Hindlimb muscle (tissue), 1 donor: ENCODE measurements around the gene TBX2. TPM values are rescaled to one million over a fixed set of nuclear protein-coding genes. Genes with fewer than 3 reads are reported as not detected.

Experiments used
- DNase-seq: peaks from one replicate; pipeline ENCODE4 v3.0.0-alpha.2; 2013
- polyA plus RNA-seq: library from polyadenylated mRNA; unstranded; fragments of 120-200 nt; gene quantifications from one replicate; pipeline ENCODE4 v1.2.1, GENCODE V29; 2013; ENCODE audit not compliant: insufficient read length

The TBX2 gene
- polyA plus RNA-seq, 1 donor, result 12.2 TPM

DNA sequence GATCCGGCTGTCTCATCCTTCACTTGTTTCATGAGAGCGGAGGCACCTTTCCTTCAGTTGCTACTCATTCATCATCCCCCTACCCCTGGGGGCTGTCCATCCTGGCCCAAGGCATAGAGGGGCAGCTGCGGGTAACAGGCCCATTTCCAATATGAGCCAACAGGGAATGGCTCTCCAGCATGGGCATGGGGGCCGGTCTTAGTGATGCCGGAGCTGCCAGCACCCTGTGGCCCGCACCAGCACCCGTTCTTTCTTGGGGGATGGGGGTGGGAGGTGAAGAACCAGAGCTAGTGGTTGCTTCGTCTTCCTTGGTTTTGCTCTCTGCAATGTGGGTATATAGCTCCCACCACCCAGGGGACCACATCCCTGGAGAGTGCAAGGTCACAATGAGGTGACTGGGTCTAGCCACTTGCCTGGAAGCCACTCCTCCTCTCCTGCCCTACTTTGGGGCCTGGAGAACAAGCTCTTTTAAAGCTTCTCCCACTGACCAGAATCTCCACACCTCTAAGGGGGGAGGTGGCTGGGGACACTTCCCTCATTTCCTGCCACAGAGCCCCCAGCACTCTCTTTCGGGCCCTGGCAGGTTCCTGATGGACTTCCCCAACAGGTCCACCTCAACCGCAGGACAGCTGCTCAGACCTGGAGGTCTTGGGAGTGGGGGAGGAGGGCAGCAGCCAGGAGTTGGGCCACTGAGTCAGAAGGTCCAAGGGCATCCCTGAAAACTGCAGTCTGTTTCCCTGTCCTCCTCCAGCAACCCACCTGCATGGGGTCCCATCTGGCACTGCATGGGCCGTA, 11.9 kb upstream of the TBX2 start:
- no peak for DNase-seq

DNA sequence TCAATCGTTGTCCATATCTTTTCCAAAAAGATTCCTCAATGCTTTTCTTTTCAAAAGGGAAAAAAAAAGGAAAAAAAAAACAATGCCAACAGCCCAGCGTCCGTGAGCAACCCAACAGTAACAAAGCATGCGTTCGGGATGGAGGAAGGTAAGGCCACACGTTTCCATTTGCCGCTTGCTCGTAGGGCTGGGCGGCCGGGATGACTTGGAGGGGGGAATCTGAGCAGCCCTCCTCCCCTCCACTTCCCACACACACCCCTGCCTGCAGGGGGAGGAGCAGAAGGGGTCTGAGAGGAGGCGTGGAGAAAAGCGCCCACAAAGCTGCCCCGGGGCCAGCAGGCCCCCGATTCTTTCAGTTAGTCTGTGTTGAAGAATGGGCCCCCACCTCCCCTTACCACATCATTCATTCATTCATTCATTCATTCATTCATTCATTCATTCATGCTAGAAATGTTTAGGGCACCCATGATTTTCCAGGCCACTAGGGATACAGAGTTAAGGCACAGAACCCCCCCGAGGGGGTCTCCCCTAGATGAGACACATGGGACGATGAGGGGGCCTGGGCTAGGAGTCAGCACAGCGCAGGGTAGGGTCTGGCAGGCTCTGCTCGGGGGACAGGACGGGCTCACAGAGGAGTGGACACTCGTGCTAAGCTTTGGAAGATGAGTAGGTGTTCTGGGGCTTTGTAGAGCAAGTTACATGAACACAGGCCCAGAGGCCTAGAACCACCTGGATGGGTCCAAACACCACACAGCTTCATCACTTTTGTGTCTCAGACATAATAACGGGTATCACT, 10.9 kb upstream of the TBX2 start:
- no peak for DNase-seq

DNA sequence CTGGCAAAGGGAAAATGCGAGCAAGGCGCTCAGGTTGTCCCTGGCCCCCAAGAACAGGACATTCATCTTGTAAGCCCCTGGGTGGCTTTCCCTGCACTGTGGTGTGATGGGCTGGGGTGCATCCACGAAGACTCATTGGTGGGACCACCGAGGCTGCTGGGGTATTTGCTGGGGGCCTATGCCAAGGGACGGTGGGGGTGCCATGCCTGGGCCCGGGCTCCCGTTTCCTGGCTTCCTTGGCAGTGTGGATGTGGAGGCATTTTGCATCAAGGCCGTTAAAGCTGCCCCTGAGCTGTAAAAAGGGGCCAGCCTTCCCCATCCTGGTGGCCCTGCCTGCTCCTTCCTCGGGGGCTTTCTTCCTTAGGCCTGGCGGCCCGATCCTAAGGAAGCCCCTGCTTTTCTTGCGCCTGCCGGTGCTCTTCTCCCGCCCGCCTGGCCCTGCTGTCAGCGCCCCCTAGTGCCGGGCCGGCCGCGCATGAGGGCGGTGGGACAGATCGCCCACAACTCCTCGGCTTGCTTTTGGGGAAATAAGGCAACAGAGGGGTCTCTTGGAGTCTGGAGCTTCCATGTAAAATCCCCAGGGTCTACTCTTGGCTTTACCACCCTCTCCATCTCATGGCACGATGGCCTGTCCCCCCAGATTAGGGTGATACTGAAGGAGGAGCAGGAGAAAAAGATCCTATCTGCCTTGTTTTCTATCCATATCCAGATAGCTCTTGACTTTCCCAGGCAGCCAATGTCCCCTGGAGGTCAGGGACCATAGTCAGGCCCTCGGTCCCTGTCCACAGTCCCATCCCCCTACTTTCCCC, 9.8 kb upstream of the TBX2 start:
- DNase-seq, result no peak

DNA sequence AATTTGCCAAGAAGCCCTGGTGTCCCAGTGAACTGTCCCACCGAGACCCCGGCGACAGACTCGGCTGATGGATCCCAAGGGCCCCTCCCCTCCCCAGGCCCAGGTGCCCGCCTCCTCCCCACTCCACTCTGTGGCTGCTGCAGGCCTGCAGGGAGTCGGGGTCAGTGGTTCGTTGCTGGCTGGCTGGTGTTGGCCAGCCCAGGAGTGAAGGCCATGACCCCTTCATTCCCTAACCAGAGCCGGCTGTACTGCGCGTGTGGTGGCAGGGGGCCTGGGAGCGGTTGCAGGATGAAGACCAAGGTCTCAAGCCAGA, 9.2 kb upstream of the TBX2 start:
- DNase-seq, result no peak

DNA sequence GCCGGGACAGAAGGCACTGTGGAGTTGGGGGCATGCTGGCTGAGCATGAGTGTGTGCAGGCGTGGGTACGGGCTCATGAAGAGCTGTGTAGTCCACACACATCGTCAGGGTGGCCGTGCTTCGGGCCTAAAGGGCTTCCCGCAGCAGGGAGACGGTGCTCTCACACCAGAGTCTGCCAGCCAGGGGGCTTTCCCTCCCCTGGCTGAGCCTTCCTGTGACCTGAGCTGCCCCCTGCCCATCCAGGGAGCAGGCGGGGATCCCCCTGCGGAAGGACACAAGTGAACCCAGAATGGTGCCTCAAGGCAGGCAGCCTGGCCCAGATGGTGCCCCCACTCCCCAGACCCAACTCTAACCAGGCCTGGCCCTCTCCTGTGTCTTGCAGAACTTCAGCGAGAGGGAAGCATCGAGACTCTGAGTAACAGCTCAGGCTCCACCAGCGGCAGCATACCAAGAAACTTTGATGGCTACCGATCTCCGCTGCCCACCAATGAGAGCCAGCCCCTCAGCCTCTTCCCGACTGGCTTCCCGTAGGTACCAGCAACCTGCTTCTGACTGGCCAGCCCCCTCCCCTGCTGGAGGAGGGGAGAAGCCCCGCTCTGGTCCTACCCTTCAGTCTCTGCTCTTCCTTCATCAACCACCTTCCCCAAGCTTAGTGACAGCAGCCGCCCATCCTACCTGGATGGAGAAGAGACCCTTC, 7.9 kb upstream of the TBX2 start:
- DNase-seq, result no peak

DNA sequence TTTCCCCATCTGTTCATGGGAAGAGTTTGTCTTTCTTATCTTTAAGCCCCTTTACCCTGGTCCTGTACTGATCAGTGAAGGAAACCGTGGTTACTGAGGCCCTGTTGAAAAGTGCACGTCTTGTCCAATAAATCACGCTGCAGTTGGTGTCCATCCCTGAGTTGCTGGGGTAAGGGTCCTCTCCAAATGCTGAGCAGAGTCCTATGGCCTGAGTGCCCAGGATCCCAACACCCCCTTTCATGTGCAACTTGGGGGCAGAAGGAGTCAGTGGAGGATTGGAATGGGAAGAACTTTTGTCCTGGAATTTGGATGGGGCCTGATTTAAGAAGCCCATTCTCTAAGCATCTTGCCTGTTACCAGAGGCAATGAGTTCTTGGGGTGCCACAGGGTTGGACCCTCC, 7.0 kb upstream of the TBX2 start:
- no peak for DNase-seq

DNA sequence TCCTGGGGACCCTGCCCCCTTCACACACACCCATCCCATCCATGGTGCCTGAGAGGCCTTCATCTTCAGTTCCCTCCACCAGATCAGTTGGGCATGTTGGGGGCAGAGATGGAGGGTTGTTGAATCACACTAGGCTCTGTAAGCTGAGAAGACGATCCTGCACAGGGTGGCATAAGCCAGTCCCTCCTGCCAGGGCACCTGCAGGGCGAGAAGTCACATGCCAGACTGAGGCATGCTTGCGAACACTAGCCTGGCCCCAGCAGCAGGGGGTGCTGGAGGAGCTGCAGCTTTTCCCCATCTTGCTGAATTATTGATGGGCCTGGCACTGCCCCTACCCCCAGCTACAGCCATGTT, 6.1 kb upstream of the TBX2 start:
- DNase-seq, result no peak

DNA sequence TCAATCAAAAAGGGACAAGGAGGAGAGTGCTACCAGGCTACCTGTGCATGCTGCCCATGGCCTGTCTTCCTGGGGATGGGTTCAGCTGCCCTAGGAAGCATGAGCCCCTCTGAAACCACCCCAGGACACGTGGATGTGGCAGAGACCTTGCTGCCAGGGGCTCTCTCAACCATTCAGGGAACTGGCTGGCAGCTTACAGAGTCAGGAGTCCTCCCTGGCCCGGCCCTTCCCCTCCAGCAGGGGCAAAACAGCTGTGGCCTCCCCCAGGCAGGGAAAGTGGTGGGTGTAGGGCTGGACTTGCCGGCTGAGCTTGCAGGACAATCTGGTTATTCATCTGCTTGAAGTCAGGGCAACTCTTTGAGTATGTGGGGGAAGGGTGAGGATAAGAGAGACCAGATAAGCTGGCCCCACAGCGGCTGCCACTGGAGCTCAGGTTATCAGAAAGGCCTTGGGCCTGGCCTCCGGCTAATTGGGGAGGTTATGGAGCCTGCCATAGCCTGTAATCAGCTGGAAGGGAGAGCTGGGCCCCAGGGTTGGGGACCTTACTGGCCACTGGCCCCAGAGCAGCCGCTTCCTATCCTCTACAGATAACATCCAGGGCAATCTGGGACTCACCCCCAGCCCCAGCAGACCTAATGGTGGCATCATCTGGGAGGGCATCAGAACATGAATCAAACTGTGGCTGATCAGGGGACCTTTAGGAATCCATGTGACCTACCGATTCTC, 5.6 kb upstream of the TBX2 start:
- DNase-seq, result no peak

DNA sequence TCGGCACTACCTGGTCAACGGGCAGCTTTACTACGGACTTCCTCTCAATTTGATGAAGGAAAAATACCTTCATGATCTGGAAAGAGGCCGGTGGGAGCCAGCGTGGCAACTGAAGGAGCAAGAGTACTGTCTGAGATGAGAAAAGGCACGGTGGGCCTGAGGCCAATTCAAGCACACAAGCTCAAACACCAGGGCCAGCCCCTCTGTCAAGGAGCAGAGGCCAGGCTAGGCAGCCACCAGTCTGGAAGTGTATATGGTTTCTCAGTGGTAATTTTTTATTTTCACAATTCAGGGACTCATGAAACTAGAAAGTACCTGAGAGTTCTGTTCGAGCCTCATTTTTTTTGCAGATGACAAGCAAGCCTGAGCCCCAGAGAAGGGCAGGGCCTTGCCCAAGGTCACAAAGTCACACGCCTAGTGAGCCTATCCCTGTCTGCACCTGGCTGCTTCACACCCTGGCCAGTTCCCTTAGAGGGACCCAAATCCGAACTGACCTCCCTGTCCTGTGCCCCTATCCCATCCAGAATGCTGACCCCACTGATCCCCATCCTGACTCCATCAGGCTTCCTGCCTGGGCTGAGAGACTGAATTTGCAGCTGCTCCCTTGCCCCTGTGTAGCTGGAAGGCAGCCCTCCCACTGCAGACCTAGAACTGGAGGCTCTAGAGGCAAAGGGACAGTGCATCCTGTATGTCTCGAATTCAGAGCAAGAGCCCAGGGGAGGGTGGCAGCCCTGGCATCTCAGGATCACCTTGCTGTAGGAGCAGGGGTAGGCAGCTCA, 4.8 kb upstream of the TBX2 start:
- DNase-seq, result no peak

DNA sequence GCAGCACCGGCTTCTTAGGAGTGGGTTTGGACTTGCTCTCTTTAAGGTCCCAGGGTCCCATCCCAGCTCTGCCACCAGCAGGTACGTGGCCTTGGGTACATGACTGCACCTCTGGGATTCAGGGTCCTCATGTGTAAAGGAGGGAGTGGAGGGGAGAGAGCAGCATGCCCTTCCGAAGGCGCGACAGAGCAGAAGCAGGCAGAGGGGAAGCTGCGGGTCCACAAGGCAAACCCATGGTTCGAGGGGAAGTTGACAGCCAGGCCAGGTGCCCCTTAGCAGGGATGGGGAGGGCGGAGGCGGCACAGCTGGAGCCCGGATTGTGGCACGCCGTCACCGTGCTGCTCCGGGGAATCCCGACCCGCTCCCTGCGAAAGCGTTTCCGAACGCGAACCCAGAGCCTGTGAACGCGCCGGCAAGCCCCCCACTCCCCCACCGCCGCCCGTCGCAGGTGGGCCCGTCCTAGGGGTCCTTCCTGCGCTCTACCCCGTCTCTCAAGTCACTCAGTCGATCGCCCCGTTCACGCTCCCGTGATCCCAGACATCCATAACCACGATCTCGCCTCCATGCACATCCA, 4.1 kb upstream of the TBX2 start:
- no peak for DNase-seq

DNA sequence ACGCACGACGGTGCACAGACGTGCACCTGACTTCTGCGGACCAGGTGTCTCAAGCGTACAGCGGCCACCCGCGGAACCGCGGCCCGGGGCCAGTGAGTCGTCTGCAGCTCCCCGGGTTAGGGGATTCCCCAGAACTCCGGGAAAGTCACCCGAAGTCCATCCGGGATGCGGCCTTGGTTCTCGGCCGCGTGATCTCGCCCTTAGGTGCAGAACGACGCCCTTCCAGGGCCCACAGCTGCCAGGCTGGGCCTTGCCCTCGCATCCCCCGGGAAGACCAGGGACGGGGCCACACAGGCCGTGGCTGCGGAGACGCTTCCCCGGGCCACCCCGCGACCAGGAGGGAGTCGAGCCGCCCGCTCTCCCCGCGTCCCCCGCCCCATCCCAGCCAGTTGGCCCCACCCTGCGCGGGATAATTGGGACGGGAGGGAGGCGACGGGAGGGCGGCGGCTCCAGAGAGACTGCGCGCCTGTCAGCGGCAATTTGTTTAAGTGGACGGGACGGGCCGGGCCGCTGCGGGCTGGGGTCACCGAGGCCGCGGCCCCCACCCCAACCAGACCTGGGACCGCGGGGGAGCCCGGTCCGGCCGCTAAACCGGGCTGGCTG, 3.6 kb upstream of the TBX2 start:
- DNase-seq, result no peak

DNA sequence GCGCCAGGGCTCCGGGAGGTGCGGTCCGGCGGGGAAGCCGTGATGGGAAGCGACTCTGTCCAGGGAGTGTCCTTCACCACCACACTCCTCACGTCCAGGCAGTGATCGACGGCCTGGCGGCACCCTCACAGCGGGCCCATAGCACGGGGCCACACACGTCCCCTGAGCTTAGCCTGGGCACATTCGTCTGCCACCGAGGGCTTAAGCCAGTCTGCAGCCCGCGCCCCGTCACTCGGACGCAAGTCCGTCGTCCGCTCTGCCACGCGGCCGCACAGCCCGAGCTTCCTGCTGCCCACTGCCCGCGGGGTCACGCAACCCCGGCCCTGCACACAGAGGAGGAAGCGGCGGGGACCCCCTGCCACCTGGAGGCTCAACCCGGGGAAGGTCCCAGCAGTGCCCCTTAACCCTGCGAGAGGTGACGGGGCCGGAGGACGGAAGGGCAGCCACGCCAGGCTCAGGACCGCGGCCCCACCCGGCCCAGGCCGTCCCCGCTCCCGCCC, 3.0 kb upstream of the TBX2 start:
- no peak for DNase-seq

DNA sequence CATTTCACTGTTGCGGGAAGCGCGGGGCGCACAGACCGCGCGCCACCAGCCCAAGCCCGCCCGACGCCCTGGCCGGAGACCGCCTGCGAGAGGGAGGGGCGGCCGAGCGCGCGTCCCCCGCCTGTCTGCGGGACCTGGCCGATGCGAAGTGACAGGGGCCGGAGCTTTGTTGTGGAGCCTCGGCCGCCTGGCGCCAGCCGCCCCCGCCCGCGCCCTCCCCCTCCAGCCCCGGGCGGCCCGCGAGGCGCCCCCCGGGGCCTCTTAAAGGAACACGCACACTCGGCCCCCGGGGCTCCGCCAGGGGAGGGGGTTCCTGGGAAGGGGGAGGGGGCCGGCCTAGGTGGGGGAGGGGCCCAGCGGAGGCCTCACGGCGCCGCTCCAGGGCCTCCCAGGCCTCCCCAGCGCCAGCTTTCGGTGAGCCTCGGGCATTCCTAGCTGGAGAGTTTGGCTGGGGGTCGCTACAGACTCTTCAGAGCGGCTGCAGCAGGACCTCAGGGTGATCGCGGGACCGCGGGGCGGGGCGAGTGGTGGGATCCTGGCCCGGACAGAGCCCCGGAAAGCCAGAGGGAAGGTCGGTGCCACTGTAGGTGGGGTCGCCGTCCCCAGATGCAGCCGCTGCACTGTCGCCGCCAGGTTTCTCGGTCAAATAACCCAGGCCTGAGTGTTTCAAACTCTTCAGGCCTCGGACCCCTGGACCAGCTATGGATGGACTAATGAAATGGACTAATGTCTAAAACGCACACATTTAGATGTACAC, 2.4 kb upstream of the TBX2 start:
- no peak for DNase-seq

DNA sequence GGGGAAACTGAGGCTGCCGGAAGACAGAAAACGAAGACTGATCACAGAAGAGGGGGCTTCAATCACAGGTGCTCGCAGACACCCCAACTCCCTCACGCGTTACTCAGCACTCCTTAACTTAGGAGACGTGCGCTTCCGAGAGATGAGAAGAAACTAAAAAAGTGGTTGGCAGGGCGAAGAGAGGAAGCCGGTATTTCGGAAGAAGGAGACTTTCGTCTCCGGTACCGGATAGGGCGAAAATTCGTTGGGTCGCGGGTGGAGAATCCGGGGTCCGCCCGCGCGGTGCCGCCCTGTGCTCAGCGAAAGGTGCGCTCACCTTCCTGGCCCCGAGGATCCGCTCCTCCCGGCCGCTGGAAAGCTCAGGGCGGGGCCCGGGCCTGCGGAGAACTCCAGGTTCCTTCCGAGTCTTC, 917 bp upstream of the TBX2 start:
- no peak for DNase-seq

DNA sequence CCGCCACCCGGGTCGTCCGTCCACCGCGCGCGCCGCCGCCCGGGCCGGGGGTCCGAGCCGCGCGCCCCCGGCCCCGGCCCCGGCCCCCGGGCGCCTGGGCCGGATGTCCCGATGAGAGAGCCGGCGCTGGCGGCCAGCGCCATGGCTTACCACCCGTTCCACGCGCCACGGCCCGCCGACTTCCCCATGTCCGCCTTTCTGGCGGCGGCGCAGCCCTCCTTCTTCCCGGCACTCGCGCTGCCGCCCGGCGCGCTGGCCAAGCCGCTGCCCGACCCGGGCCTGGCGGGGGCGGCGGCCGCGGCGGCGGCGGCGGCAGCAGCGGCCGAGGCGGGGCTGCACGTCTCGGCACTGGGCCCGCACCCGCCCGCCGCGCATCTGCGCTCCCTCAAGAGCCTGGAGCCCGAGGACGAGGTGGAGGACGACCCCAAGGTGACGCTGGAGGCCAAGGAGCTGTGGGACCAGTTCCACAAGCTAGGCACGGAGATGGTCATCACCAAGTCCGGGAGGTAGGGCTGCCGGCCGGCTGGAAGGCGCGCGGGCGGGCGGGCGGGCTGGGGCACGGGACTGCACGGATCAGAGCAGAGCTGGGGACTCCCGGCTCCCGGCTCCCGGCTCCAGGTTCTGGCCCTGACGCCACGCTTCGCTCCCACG, 548 bp downstream of the TBX2 start:
- no peak for DNase-seq

DNA sequence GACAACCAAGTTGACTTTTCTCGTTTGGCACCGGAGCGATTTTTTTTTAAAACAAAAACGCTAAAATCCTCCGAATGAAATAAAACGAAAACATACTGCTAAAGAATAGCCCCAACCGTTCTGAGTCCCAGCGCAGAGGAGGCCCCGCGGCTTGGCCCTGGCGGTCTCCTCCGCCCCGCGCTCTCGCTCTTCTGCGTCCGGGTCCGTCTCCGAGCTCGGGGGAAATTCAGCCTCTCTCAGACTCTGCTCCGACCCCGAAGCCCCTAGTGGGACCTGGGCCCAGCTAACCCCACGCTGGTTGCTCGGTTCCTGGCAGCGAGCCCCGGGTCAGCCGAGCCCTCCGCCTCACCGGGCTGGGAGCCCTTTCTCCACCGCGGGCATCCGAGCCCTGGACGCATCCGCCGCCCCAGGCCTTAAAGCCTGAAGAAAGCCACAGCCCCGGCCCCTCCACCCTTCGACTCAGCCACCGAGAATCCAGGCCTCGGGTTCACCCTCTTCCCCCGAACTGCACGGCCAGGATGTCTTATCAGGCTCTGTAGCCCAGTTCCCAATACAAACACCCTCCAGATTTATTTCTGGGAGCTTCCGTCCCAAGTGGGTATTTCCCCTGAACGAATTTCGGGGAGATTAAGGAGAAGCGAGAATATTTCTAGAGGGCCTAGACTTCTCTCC, 1.2 kb downstream of the TBX2 start:
- DNase-seq, result no peak

DNA sequence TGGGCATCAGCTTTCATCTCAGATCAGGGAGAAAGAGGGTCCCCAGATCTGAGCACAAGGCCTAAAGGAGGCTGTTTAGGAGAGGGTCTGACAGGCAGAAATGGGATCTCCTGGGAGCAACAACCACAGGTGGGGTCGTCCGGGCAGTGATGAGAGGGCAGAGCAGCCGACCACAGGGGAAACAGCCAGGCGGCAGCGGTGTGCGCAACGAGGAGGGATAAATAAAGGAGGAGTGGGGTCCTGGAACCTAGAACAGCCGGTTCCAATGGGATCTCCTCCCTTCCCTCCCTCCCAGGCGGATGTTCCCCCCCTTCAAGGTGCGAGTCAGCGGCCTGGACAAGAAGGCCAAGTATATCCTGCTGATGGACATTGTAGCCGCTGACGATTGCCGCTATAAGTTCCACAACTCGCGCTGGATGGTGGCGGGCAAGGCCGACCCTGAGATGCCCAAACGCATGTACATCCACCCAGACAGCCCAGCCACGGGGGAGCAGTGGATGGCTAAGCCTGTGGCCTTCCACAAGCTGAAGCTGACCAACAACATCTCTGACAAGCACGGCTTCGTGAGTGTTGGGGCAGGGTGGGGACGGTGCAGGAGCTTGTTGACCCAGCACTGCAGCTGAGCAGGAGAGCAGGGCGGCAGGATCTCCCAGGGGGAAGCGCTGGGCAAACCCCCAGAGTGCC, 1.9 kb downstream of the TBX2 start:
- no peak for DNase-seq

DNA sequence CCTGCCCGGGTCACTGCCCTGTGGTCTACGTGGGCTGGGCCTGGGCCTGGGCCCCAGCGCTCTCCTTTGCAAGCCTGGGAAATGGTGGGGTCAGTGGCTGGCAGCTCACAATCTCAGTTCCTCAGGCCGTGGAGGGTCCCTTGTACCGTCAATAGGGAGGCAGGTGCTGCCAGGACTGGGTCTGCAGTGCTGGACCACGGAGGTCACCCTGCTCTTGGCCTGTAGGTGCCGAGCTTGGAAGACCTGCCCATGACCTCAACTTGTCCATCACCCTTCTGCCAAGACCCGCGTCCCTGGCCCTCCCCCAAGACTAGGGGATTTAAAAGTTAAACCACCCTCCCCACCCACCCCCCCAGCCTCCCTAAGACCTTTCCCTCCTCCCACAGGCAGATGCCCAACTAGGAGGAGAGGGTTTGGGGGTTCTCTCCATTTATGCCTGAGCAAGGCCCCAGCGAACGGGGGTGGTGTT, 2.5 kb downstream of the TBX2 start:
- no peak for DNase-seq
